ENCODE measurements around the gene F11R. TPM values are rescaled to one million over a fixed set of nuclear protein-coding genes. Genes with fewer than 3 reads are reported as not detected.
"Not testable (repeated sequence)": the region's sequence is repeated elsewhere in the genome, so short reads cannot be mapped to it uniquely, and the experiment has no call there.

F11R gene
- polyA plus RNA-seq, 1 donor from 2014 or later: 4.8 TPM

GRCh38 chr1:161029466-161029865 lies 8.5 kb upstream of the F11R start:
- peaks cover 5 to 16% (median 7%) of the 10 kb centered on the region in 3 donors for H3K4me1 Mint-ChIP-seq
- not testable (repeated sequence) for H3K36me3 Mint-ChIP-seq, H3K27ac Mint-ChIP-seq, H3K27me3 Mint-ChIP-seq, H3K9me3 Mint-ChIP-seq, H3K4me3 Mint-ChIP-seq

GRCh38 chr1:161026954-161027353 lies 6.0 kb upstream of the F11R start:
- not testable (repeated sequence) for H3K27me3 Mint-ChIP-seq, H3K27ac Mint-ChIP-seq, H3K9me3 Mint-ChIP-seq, H3K36me3 Mint-ChIP-seq, H3K4me3 Mint-ChIP-seq
- H3K4me1 Mint-ChIP-seq: peaks cover 0 to 10% (median 7%) of the 10 kb centered on the region in 3 donors

GRCh38 chr1:161022432-161022831 lies 1.5 kb upstream of the F11R start:
- H3K9me3 Mint-ChIP-seq, H3K27me3 Mint-ChIP-seq, H3K36me3 Mint-ChIP-seq: not testable (repeated sequence)
- peaks cover 16 to 22% (median 19%) of the 10 kb centered on the region in 3 donors for H3K4me1 Mint-ChIP-seq
- peak overlapping the region in 3 of 4 donors; percentile 67 to 91 (median 79) for H3K4me3 Mint-ChIP-seq
- peak overlapping the region in 2 of 3 donors; percentile 53 to 92 for H3K27ac Mint-ChIP-seq

GRCh38 chr1:161021970-161022353 lies 1.0 kb upstream of the F11R start:
- H3K27me3 Mint-ChIP-seq: peaks cover 2% of the 10 kb centered on the region
- H3K9me3 Mint-ChIP-seq: peaks cover 0 to 3% (median 2%) of the 10 kb centered on the region in 3 donors
- peak overlapping the region; percentile 92 to 96 (median 95) for H3K27ac Mint-ChIP-seq
- peaks cover 14 to 22% (median 16%) of the 10 kb centered on the region in 3 donors for H3K4me1 Mint-ChIP-seq
- H3K36me3 Mint-ChIP-seq: peaks cover 2% of the 10 kb centered on the region
- peak overlapping the region in 3 of 4 donors; percentile 79 to 92 (median 91) for H3K4me3 Mint-ChIP-seq

- H3K36me3 Mint-ChIP-seq: peaks cover 2% of the 10 kb centered on the region
- peaks cover 2% of the 10 kb centered on the region for H3K27me3 Mint-ChIP-seq
- peaks cover 0 to 2% (median 0%) of the 10 kb centered on the region in 3 donors for H3K9me3 Mint-ChIP-seq
- peak overlapping the region; percentile 91 to 99 (median 95) for H3K4me3 Mint-ChIP-seq
- H3K4me1 Mint-ChIP-seq: peaks cover 11 to 22% (median 14%) of the 10 kb centered on the region in 3 donors
- peak overlapping the region; percentile 92 to 96 (median 95) for H3K27ac Mint-ChIP-seq
Measured at GRCh38 chr1:161021165-161021969, 415 bp upstream of the F11R start.

GRCh38 chr1:161019751-161020495 lies 1.0 kb downstream of the F11R start:
- Mint-ChIP-seq H3K27me3 (peaks cover 2% of the 10 kb centered on the region), H3K4me3 (peak overlapping the region; percentile 91 to 99 (median 95)), H3K27ac (peak overlapping the region; percentile 80 to 95 (median 92)), H3K9me3 (no peaks in the 10 kb centered on the region), H3K36me3 (no peaks in the 10 kb centered on the region), H3K4me1 (peaks cover 11 to 22% (median 14%) of the 10 kb centered on the region in 3 donors)

GRCh38 chr1:161019111-161019660 lies 1.8 kb downstream of the F11R start:
- H3K27ac Mint-ChIP-seq: peak overlapping the region in 1 of 3 donors; percentile 51
- H3K4me3 Mint-ChIP-seq: peak overlapping the region in 3 of 4 donors; percentile 69 to 98 (median 91)
- H3K27me3 Mint-ChIP-seq, H3K9me3 Mint-ChIP-seq, H3K36me3 Mint-ChIP-seq: not testable (repeated sequence)
- H3K4me1 Mint-ChIP-seq: peaks cover 11 to 23% (median 15%) of the 10 kb centered on the region in 3 donors

GRCh38 chr1:161018631-161018930 lies 2.4 kb downstream of the F11R start:
- Mint-ChIP-seq H3K4me1 (peaks cover 17 to 29% (median 22%) of the 10 kb centered on the region in 3 donors), H3K27ac (peak overlapping the region in 1 of 3 donors; percentile 79), H3K27me3 (peaks cover 2% of the 10 kb centered on the region), H3K4me3 (peak overlapping the region in 2 of 4 donors; percentile 19 to 43), H3K9me3 (no peaks in the 10 kb centered on the region), H3K36me3 (no peaks in the 10 kb centered on the region)

- peak overlapping the region; percentile 36 to 79 (median 71) for H3K27ac Mint-ChIP-seq
- peaks cover 23 to 34% (median 27%) of the 10 kb centered on the region in 3 donors for H3K4me1 Mint-ChIP-seq
Measured at GRCh38 chr1:161017756-161018630, 3.0 kb downstream of the F11R start.

GRCh38 chr1:161017181-161017580 lies 3.8 kb downstream of the F11R start:
- Mint-ChIP-seq H3K4me3 (peak overlapping the region in 1 of 4 donors; percentile 19), H3K27ac (peak overlapping the region in 1 of 3 donors; percentile 36), H3K4me1 (peaks cover 23 to 37% (median 27%) of the 10 kb centered on the region in 3 donors)
- H3K9me3 Mint-ChIP-seq, H3K36me3 Mint-ChIP-seq, H3K27me3 Mint-ChIP-seq: not testable (repeated sequence)

More at GRCh38 chr1:161017756-161018630, 3.0 kb downstream of the F11R start:
- Mint-ChIP-seq H3K27me3 (peaks cover 2% of the 10 kb centered on the region), H3K9me3 (no peaks in the 10 kb centered on the region), H3K4me3 (peak overlapping the region in 2 of 4 donors; percentile 19 to 43), H3K36me3 (no peaks in the 10 kb centered on the region)

GRCh38 chr1:161016683-161017082 lies 4.3 kb downstream of the F11R start:
- Mint-ChIP-seq H3K4me3 (peak overlapping the region in 1 of 4 donors; percentile 19), H3K4me1 (peaks cover 23 to 40% (median 27%) of the 10 kb centered on the region in 3 donors), H3K27ac (peak overlapping the region in 1 of 3 donors; percentile 84)
- H3K36me3 Mint-ChIP-seq, H3K9me3 Mint-ChIP-seq, H3K27me3 Mint-ChIP-seq: not testable (repeated sequence)

- Mint-ChIP-seq H3K27me3 (no peaks in the 10 kb centered on the region), H3K36me3 (no peaks in the 10 kb centered on the region), H3K9me3 (no peaks in the 10 kb centered on the region), H3K27ac (peak overlapping the region; percentile 71 to 89 (median 82)), H3K4me1 (peaks cover 12 to 20% (median 14%) of the 10 kb centered on the region in 3 donors), H3K4me3 (peak overlapping the region; percentile 74 to 94 (median 80))
Measured at GRCh38 chr1:161013488-161014230, 7.3 kb downstream of the F11R start.

- peaks cover 12 to 20% (median 14%) of the 10 kb centered on the region in 3 donors for H3K4me1 Mint-ChIP-seq
- H3K27me3 Mint-ChIP-seq: no peaks in the 10 kb centered on the region
Measured at GRCh38 chr1:161013131-161013487, 7.8 kb downstream of the F11R start.

GRCh38 chr1:161012420-161012819 lies 8.5 kb downstream of the F11R start:
- no peaks in the 10 kb centered on the region for H3K9me3 Mint-ChIP-seq
- no peaks in the 10 kb centered on the region for H3K27me3 Mint-ChIP-seq
- H3K36me3 Mint-ChIP-seq: no peaks in the 10 kb centered on the region
- H3K4me1 Mint-ChIP-seq: peaks cover 12 to 20% (median 14%) of the 10 kb centered on the region in 3 donors
- H3K27ac Mint-ChIP-seq: no peak overlapping the region
- no peak overlapping the region for H3K4me3 Mint-ChIP-seq

More at GRCh38 chr1:161013131-161013487, 7.8 kb downstream of the F11R start:
- peak overlapping the region; percentile 71 to 89 (median 82) for H3K27ac Mint-ChIP-seq
- no peaks in the 10 kb centered on the region for H3K9me3 Mint-ChIP-seq
- no peaks in the 10 kb centered on the region for H3K36me3 Mint-ChIP-seq
- H3K4me3 Mint-ChIP-seq: peak overlapping the region; percentile 74 to 94 (median 80)
